Activated T-helper 2 cell treated with anti-CD3 and anti-CD28 coated beads, Interferon-gamma antibody, Interleukin-2, Interleukin-4, amounts not matched to agents 10 μg/mL and 5 μg/mL and 100 μg/mL, durations not matched to agents 14 hours and 24 hours and 36 hours (primary cell): ENCODE measurements around the gene ABI3. TPM values are rescaled to one million over a fixed set of nuclear protein-coding genes. Genes with fewer than 3 reads are reported as not detected.
"Not testable (repeated sequence)": the region's sequence is repeated elsewhere in the genome, so short reads cannot be mapped to it uniquely, and the experiment has no call there.

Experiments
- DNase-seq: peaks from one replicate; pipeline ENCODE4 v3.0.0; 2021; ENCODE audit warnings: low spot score
- H3K27ac Mint-ChIP-seq: one replicate; pipeline ENCODE4 v1.8.0; 2021; ENCODE audit warnings: mixed read lengths
- H3K27me3 Mint-ChIP-seq: one replicate; pipeline ENCODE4 v1.8.0; 2021; ENCODE audit warnings: low read depth, mixed read lengths
- H3K36me3 Mint-ChIP-seq: one replicate; pipeline ENCODE4 v1.8.0; 2021; ENCODE audit warnings: low read depth, mixed read lengths
- H3K4me1 Mint-ChIP-seq: one replicate; pipeline ENCODE4 v1.8.0; 2021; ENCODE audit warnings: low read depth, mixed read lengths
- H3K4me3 Mint-ChIP-seq: one replicate; pipeline ENCODE4 v1.8.0; 2021; ENCODE audit warnings: low read depth, mild to moderate bottlenecking, moderate library complexity, mixed read lengths
- H3K9me3 Mint-ChIP-seq: one replicate; pipeline ENCODE4 v1.8.0; 2021; ENCODE audit warnings: mixed read lengths
- intact Hi-C: fragments of 100-400 bp; cut with micrococcal nuclease; formaldehyde crosslinking; loops from one replicate; pipeline ENCODE4 v1.15.1; 2023
- total RNA-seq: library from RNA; stranded (reverse); gene quantifications from 2 replicates; pipeline ENCODE4 v1.2.3, GENCODE V29; 2022

Gene ABI3
- total RNA-seq, 1 donor from 2014 or later: 30.0 TPM

DNA sequence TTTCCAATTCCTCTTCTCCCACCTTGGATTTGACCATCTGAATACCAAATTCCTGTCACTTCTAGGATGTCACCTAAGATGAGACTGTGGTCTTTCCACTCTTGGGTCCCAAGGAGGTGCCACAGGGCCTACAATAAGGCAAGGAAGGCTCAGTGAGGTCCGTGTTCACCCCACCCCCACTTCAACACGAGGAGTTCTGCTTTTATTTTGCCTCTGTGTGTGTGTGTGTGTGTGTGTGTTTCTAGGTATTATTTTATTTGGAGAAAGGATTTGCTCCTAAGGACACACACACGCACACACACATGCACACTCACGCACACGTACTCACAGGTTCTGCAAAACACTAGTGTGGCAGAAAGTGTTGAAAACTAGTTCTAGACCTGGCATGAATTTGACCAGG, 44.6 kb downstream of the ABI3 start:
- H3K4me1 Mint-ChIP-seq: peaks cover 3% of the 10 kb centered on the region
- H3K36me3 Mint-ChIP-seq: no peaks in the 10 kb centered on the region
- no peaks in the 10 kb centered on the region for H3K9me3 Mint-ChIP-seq
- no peak overlapping the region for H3K4me3 Mint-ChIP-seq
- peaks cover 10% of the 10 kb centered on the region for H3K27me3 Mint-ChIP-seq
- DNase-seq: no peak
- H3K27ac Mint-ChIP-seq: no peak overlapping the region
- intact Hi-C loops: no loop called here

- Mint-ChIP-seq H3K4me1 (peaks cover 11% of the 10 kb centered on the region), H3K4me3 (no peak overlapping the region), H3K36me3 (no peaks in the 10 kb centered on the region), H3K27ac (no peak overlapping the region), H3K9me3 (no peaks in the 10 kb centered on the region), H3K27me3 (peaks cover 14% of the 10 kb centered on the region)
- intact Hi-C loops: no loop called here
- no peak for DNase-seq
Observed at GRCh38 chr17:49258394-49258793, 47.9 kb downstream of the ABI3 start.

GRCh38 chr17:49259663-49260010, 49.1 kb downstream of the ABI3 start:
- DNase-seq: no peak
- peak overlapping the region; percentile 81 for H3K4me3 Mint-ChIP-seq
- peak overlapping the region; percentile 60 for H3K27ac Mint-ChIP-seq
- no peaks in the 10 kb centered on the region for H3K36me3 Mint-ChIP-seq
- no peaks in the 10 kb centered on the region for H3K9me3 Mint-ChIP-seq
- peaks cover 11% of the 10 kb centered on the region for H3K4me1 Mint-ChIP-seq
- intact Hi-C loops: loop anchor here (2.0 kb wide), 1 partner anchor 29 kb away; the partner anchor contains the start of gene PHOSPHO1
- H3K27me3 Mint-ChIP-seq: peaks cover 17% of the 10 kb centered on the region

DNA sequence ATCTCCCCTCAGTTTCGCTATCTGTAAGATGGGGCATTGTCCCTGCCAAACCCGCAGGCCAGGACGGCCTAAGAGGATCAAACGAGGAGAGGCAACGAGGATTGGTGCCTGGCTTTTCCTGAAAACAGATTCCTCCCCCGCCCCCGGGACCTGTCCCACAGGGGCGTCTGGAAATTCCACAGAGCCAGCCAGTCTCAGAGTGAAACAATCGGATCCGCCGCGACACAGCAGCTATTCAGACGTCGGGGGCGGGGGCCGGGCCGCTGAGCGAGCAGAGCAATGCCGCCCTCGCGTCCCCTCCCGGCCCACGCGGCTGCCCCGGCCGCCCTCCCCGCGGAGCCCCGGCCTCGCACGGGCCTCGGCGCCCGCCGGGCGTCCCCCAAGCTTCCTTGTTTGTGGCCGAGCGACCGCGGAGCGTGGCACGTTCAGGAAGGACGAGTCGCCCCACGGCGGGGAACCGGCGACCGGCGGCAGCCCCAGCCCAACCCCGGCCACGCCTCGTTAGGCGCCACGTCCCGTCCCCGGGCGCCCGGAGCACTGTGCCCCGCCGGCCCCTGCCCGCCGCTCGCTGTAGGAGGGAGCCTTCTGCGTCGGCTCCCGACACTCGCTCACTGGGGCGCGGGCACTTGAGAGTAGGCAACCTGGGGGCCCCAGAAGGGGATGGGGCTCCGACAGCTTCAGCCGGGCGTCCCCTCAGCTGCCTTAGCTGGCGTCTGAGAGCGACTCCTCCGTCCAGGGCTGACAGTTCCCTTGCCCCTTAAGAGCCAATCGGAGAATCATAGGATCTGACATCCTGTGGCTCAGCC, 49.7 kb downstream of the ABI3 start:
- peak; percentile 24 for DNase-seq
- Mint-ChIP-seq H3K4me3 (peak overlapping the region; percentile 81), H3K27ac (peak overlapping the region; percentile 60), H3K4me1 (peaks cover 11% of the 10 kb centered on the region), H3K27me3 (peaks cover 17% of the 10 kb centered on the region), H3K9me3 (no peaks in the 10 kb centered on the region), H3K36me3 (no peaks in the 10 kb centered on the region)
- intact Hi-C loops: loop anchor here (2.0 kb wide), 1 partner anchor 29 kb away; the partner anchor contains the start of gene PHOSPHO1

GRCh38 chr17:49260817-49261291, 50.3 kb downstream of the ABI3 start:
- peak overlapping the region; percentile 75 for H3K4me3 Mint-ChIP-seq
- intact Hi-C loops: loop anchor here (2.0 kb wide), 1 partner anchor 30 kb away; the partner anchor contains the start of gene PHOSPHO1
- H3K4me1 Mint-ChIP-seq: peaks cover 11% of the 10 kb centered on the region
- no peaks in the 10 kb centered on the region for H3K9me3 Mint-ChIP-seq
- no peaks in the 10 kb centered on the region for H3K36me3 Mint-ChIP-seq
- H3K27ac Mint-ChIP-seq: peak overlapping the region; percentile 33
- peaks cover 15% of the 10 kb centered on the region for H3K27me3 Mint-ChIP-seq
- peak; percentile 13 for DNase-seq

DNA sequence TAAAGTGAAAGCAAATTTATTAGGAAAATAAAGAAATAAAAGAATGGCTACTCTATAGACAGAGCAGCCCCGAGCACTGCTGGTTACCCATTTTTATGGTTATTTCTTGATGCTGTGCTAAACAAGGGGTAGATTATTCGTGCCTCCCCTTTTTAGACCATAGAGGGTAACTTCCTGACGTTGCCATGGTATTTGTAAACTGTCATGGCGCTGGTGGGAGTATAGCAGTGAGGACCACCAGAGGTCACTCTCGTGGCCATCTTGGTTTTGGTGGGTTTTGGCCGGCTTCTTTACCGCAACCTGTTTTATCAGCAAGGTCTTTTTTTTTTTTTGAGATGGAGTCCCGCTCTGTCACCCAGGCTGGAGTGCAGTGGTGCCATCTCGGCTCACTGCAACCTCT, 51.0 kb downstream of the ABI3 start:
- peaks cover 11% of the 10 kb centered on the region for H3K4me1 Mint-ChIP-seq
- intact Hi-C loops: loop anchor here (2.0 kb wide), 1 partner anchor 31 kb away; the partner anchor contains the start of gene PHOSPHO1
- H3K4me3 Mint-ChIP-seq: not testable (repeated sequence)

DNA sequence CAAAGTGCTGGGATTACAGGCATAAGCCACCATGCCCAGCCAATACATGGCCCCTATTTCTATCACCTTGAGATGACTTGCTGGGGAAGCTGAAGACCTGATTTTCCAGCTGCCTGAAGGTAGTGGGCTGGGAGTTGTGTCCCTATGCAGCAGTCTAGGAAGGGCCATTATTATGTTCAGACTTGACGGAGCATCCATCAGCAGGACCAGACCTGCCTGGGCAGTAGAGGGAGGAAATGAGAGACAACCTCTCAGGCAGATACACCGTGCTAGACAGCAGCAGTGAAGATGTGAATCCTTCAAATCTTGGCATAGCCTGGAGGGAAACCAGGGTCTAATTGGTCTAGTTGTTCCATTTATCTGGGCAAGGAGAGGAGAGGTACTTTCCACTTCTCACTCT, 55.7 kb downstream of the ABI3 start:
- intact Hi-C loops: no loop called here
- Mint-ChIP-seq H3K4me3 (no peak overlapping the region), H3K36me3 (no peaks in the 10 kb centered on the region), H3K4me1 (peaks cover 1% of the 10 kb centered on the region), H3K27me3 (peaks cover 6% of the 10 kb centered on the region), H3K9me3 (no peaks in the 10 kb centered on the region), H3K27ac (no peak overlapping the region)
- no peak for DNase-seq

More for the DNA sequence above, 51.0 kb downstream of the ABI3 start:
- not testable (repeated sequence) for H3K27ac Mint-ChIP-seq, H3K9me3 Mint-ChIP-seq, DNase-seq, H3K36me3 Mint-ChIP-seq
- peaks cover 15% of the 10 kb centered on the region for H3K27me3 Mint-ChIP-seq

DNA sequence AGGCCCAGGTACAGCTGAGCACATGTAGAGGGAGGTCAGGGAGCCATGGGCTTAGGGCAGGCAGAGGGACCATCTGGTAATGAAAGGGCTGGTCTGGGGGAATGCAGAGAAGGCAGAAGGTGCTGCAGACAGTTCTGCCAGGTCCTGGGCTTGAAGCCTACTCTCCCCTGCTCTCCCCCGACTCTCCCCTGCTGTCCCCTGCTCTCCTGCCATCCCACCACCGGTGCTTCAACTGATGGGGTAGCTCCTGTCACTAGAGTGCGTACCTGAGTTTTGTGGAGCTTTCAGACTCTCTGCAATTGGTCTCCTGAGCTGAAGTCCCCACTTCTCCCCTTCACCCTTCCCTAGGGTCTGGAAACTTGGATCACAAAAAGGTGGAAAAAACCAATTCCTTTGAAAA, 57.4 kb downstream of the ABI3 start:
- no peaks in the 10 kb centered on the region for H3K4me1 Mint-ChIP-seq
- intact Hi-C loops: no loop called here
- peaks cover 5% of the 10 kb centered on the region for H3K27me3 Mint-ChIP-seq
- H3K27ac Mint-ChIP-seq: no peak overlapping the region
- H3K9me3 Mint-ChIP-seq: no peaks in the 10 kb centered on the region
- DNase-seq: no peak
- H3K4me3 Mint-ChIP-seq: no peak overlapping the region
- H3K36me3 Mint-ChIP-seq: no peaks in the 10 kb centered on the region

DNA sequence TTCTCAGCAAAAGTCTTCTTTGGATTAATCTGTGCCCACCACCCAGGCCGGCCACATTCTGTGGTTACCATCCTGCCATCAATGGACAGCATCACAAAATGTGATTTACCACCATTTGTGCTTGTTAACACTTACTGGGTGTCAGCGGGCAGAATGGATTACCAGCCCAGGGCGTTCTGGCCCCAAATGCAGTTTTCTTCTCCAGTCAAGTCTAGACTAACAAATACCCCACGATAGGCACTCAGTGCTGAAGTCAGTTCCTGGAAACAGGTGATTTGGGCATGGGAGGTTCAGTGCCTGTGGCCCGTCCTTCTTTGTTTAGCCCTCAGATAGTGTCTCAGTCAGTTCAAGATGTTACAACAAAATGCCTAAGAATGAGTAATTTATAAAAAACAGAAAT, 58.8 kb downstream of the ABI3 start:
- DNase-seq: no peak
- Mint-ChIP-seq H3K4me1 (no peaks in the 10 kb centered on the region), H3K27ac (no peak overlapping the region), H3K36me3 (no peaks in the 10 kb centered on the region), H3K27me3 (no peaks in the 10 kb centered on the region), H3K4me3 (no peak overlapping the region), H3K9me3 (no peaks in the 10 kb centered on the region)
- intact Hi-C loops: no loop called here

Other genes starting within 250 kb of the ABI3 start
- gene GIP, start 242.1 kb upstream of the ABI3 start, total RNA-seq: not detected in 2 replicates
- gene IGF2BP1, start 213.3 kb upstream of the ABI3 start, total RNA-seq: 0.09 and 0.32 TPM in 2 replicates
- 0.02 TPM in 1 of 2 replicates, not detected in the other for gene B4GALNT2, start 77.9 kb upstream of the ABI3 start, total RNA-seq
- gene GNGT2, start 133 bp upstream of the ABI3 start, total RNA-seq: 16.8 and 17.1 TPM in 2 replicates
- not detected in 2 replicates for gene PHOSPHO1, start 20.1 kb downstream of the ABI3 start, total RNA-seq
- gene ZNF652, start 151.5 kb downstream of the ABI3 start, total RNA-seq: 4.3 and 5.4 TPM in 2 replicates
- gene PHB1, start 204.2 kb downstream of the ABI3 start, total RNA-seq: 335 and 339 TPM in 2 replicates